Measurements from ENCODE around the gene MTOR. TPM values are rescaled to one million over a fixed set of nuclear protein-coding genes. Genes with fewer than 3 reads are reported as not detected.
"Not testable (repeated sequence)": the region's sequence is repeated elsewhere in the genome, so short reads cannot be mapped to it uniquely, and the experiment has no call there.

MTOR gene
- total RNA-seq, 4 donors from 2014 or later, result 22.9 to 51.5 (median 40.3) TPM

DNA sequence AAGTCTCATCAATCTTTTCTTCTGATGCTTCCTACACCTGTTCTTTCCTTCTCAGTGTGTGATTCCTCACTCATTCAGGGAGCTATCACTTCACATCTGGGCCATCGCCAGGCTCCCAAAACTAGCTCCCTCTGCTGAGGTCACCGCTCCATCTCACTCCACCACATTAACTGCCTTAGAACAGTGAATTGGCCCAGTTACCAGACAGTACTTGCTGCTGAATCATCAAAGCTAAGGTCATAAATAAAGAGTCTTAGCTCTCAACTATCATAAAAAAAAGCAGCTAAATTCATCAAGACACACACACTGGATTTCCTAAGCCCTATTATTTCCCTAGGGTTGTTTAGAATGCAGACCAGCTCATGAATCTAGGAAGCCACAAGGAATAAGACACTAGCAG is 183.7 kb downstream of the MTOR start:
- Histone ChIP-seq H3K27me3 (no peaks in the 10 kb centered on the region), H3K9me3 (no peaks in the 10 kb centered on the region), H3K4me3 (no peak overlapping the region), H3K4me1 (no peaks in the 10 kb centered on the region), H3K27ac (no peak overlapping the region), H3K36me3 (no peaks in the 10 kb centered on the region)
- intact Hi-C loops (cut with DNase I; ENCODE audit: low total_unique reads), result no loop called here
- TF ChIP-seq POLR2A (IDR thresholded peaks at IDR 0.05), result no peak
- TF ChIP-seq, protein P1, sequence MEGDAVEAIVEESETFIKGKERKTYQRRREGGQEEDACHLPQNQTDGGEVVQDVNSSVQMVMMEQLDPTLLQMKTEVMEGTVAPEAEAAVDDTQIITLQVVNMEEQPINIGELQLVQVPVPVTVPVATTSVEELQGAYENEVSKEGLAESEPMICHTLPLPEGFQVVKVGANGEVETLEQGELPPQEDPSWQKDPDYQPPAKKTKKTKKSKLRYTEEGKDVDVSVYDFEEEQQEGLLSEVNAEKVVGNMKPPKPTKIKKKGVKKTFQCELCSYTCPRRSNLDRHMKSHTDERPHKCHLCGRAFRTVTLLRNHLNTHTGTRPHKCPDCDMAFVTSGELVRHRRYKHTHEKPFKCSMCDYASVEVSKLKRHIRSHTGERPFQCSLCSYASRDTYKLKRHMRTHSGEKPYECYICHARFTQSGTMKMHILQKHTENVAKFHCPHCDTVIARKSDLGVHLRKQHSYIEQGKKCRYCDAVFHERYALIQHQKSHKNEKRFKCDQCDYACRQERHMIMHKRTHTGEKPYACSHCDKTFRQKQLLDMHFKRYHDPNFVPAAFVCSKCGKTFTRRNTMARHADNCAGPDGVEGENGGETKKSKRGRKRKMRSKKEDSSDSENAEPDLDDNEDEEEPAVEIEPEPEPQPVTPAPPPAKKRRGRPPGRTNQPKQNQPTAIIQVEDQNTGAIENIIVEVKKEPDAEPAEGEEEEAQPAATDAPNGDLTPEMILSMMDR (IDR thresholded peaks at IDR 0.05), result no peak
- no peak for DNase-seq

DNA sequence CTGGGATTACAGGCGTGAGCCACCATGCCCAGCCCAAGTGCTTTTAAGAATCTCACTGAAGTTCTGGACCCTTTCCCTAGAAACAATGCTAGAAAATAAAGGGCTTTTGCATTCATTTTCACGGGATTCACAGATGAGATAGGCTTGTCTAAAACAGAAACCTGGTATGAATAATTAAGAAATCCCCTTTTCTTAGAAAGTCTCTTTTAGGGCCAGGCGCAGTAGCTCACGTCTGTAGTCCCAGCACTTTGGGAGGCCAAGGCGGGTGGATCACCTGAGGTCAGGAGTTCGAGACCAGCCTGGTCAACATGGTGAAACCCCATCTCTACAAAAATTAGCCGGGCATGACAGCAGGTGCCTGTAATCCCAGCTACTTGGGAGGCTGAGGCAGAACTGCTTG is 189.0 kb downstream of the MTOR start:
- H3K36me3 ChIP-seq; DNase-seq; intact Hi-C loops (cut with DNase I; ENCODE audit: low total_unique reads): not testable (repeated sequence)

DNA sequence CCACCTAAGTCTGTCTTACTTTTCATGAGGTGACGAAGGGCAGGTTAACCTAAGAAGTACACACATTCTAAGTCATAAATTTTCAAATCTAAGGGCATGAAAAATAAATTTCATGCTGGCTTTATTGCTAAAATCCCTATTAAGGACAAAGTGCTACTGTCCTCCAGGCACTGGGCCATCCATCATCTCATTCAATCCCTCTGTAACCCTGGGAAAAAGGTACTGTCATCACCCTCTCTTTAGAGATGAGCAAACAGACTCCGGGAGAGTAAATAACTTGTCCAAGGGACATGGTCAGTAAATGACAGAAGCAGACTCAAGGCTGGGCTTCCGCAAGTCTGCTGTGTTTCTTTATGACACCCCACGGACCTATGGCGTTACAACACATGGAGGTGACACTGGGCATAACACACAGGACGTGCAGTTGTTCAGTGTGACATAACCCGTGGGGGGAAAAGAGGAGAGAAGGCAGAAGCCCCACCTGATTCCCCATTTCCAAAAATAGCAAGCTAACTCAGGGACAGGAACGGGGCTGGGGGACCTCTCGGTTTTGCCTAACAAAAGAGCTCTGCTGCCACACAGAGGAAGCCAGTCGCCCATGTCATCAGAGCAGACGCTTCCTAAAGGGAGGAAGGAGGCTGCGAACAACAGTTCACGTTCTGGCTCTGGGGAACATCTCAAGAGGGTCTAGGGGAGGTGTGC is 190.0 kb downstream of the MTOR start:
- DNase-seq, result no peak
- Histone ChIP-seq H3K27ac (no peak overlapping the region), H3K9me3 (no peaks in the 10 kb centered on the region), H3K4me1 (no peaks in the 10 kb centered on the region), H3K4me3 (no peak overlapping the region), H3K36me3 (no peaks in the 10 kb centered on the region), H3K27me3 (no peaks in the 10 kb centered on the region)
- TF ChIP-seq, protein P1 (IDR thresholded peaks at IDR 0.05), result no peak
- TF ChIP-seq POLR2A (IDR thresholded peaks at IDR 0.05), result no peak
- intact Hi-C loops (cut with DNase I; ENCODE audit: low total_unique reads), result no loop called here

More for the DNA sequence above, 189.0 kb downstream of the MTOR start:
- not testable (repeated sequence) for H3K4me1 ChIP-seq, H3K27me3 ChIP-seq, H3K27ac ChIP-seq, H3K4me3 ChIP-seq, H3K9me3 ChIP-seq

DNA sequence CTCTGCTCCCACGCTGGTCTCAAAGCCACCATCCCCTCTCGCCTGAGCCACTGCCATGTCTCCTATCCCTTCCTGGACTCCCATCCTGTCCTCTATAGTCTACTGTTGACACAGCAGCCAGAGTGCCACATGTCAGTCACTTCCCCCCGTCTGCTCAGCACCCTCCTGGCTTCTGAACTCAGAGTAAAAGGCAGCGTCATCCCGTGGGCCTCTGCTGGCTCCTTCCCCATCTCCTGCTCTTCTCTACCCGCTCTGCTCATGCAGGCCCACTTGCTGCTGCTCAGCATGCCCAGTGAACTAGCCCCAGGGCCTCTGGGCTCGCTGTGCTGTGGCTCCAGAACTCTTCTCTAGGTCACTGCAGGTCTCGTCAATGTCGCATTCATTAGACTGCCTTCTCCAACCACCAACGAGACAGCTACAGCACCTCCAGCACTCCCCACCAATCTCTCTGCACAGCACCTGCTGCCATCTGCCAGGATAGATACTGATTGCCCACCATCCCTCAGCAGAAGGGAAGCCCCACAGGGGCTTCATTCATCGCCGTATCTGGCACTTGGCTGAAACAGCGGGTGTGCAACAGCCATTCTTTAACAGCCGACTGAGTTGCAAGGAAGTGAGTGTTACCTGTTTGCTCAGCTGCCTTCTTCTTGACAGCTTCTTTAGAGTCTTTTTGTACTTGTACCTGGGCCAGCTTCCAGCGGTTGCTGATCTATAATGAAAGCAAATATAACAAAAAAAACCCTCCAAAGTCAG is 190.7 kb downstream of the MTOR start:
- no peaks in the 10 kb centered on the region for H3K36me3 ChIP-seq
- H3K27ac ChIP-seq, result no peak overlapping the region
- TF ChIP-seq, protein P1 (IDR thresholded peaks at IDR 0.05), result no peak
- TF ChIP-seq POLR2A (IDR thresholded peaks at IDR 0.05), result no peak
- DNase-seq, result no peak
- H3K27me3 ChIP-seq, result no peaks in the 10 kb centered on the region
- no peaks in the 10 kb centered on the region for H3K4me1 ChIP-seq
- H3K9me3 ChIP-seq, result no peaks in the 10 kb centered on the region
- intact Hi-C loops (cut with DNase I; ENCODE audit: low total_unique reads), result no loop called here
- H3K4me3 ChIP-seq, result no peak overlapping the region

DNA sequence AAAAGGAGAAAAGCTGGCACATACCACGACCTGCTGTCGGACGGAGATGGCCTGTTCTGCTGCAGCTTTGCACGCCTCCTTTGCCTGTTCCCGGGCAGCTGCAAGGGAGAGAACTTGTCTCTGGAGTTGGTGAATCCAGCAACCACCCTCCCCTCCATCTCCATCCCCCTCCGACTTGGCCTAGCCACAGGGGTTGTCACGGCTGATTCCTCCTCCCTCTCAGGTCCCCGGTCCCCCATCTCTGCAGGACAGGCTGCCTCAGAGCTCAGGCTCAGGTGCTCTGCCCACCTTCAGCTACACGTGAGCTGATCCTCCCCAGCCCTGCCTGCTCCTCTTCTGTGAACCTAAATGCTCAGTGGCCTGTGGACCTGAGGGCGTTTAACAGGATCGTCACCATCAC is 191.5 kb downstream of the MTOR start:
- no peaks in the 10 kb centered on the region for H3K4me1 ChIP-seq
- no peak for DNase-seq
- no peak for TF ChIP-seq POLR2A (IDR thresholded peaks at IDR 0.05)
- TF ChIP-seq, protein P1 (IDR thresholded peaks at IDR 0.05), result no peak
- no peaks in the 10 kb centered on the region for H3K27me3 ChIP-seq
- H3K4me3 ChIP-seq, result no peak overlapping the region
- no peaks in the 10 kb centered on the region for H3K36me3 ChIP-seq
- H3K9me3 ChIP-seq, result no peaks in the 10 kb centered on the region
- intact Hi-C loops (cut with DNase I; ENCODE audit: low total_unique reads), result no loop called here
- H3K27ac ChIP-seq, result no peak overlapping the region
